Activated CD8-positive, alpha-beta T cell treated with anti-CD3 and anti-CD28 coated beads for 36 hours (primary cell): ENCODE results near the gene TMIE. TPM values are rescaled to one million over a fixed set of nuclear protein-coding genes. Genes with fewer than 3 reads are reported as not detected.

Source experiments
- ATAC-seq: fragments of 200-7000 bp; cut with Tn5 transposase; one replicate; pipeline ENCODE4 v1.10.0; 2021; ENCODE audit warnings: mild to moderate bottlenecking, moderate library complexity
- CTCF ChIA-PET: fragments of 350-600 bp; sonication (Branson Sonifier 250); formaldehyde crosslinking; loops from one replicate; lab custom pipeline; 2021; ENCODE audit warnings: antibody characterized with exemption; lab: Charles Lee
- POLR2A ChIA-PET: fragments of 350-600 bp; sonication (Branson Sonifier 250); formaldehyde crosslinking; loops from one replicate; lab custom pipeline; 2021; ENCODE audit warnings: antibody characterized with exemption; lab: Charles Lee
- DNase-seq: peaks from one replicate; pipeline ENCODE4 v3.0.0-alpha.2; 2020
- H3K27ac Mint-ChIP-seq: one replicate; pipeline ENCODE4 v1.8.0; 2021; ENCODE audit warnings: mild to moderate bottlenecking, mixed read lengths
- H3K27me3 Mint-ChIP-seq: one replicate; pipeline ENCODE4 v1.8.0; 2021; ENCODE audit warnings: mixed read lengths
- H3K36me3 Mint-ChIP-seq: one replicate; pipeline ENCODE4 v1.8.0; 2021; ENCODE audit warnings: low read depth, mixed read lengths
- H3K4me1 Mint-ChIP-seq: one replicate; pipeline ENCODE4 v1.8.0; 2021; ENCODE audit warnings: low read depth, mixed read lengths
- H3K4me3 Mint-ChIP-seq: one replicate; pipeline ENCODE4 v1.8.0; 2021; ENCODE audit warnings: mild to moderate bottlenecking, moderate library complexity, mixed read lengths
- H3K9me3 Mint-ChIP-seq: one replicate; pipeline ENCODE4 v1.8.0; 2021; ENCODE audit warnings: mixed read lengths
- CTCF ChIP-seq: fragments of 200-600 bp; IDR thresholded peaks from one replicate; pipeline ENCODE4 v1.8.0; 2022; ENCODE audit warnings: antibody characterized with exemption, mild to moderate bottlenecking
- intact Hi-C: fragments of 100-400 bp; cut with micrococcal nuclease; formaldehyde crosslinking; loops from one replicate; pipeline ENCODE4 v1.10.0; 2022
- total RNA-seq, 2 experiments: library from RNA; stranded (reverse); gene quantifications; one replicate each; pipeline ENCODE4 v1.2.3, GENCODE V29; 2021

Gene TMIE
- total RNA-seq, 2 experiments from 2014 or later, result 0.81 to 0.90 TPM

- TF ChIP-seq CTCF, result no peak
- ATAC-seq (no peak), DNase-seq (no peak)
- Mint-ChIP-seq H3K9me3 (no peaks in the 10 kb centered on the region), H3K4me1 (no peaks in the 10 kb centered on the region), H3K36me3 (no peaks in the 10 kb centered on the region), H3K4me3 (no peak overlapping the region), H3K27ac (no peak overlapping the region), H3K27me3 (no peaks in the 10 kb centered on the region)
- intact Hi-C loops, result no loop called here
- CTCF ChIA-PET, result interaction anchor here (0.9 kb wide), 1 partner anchor 46 kb away, joined by 3 read pairs; the partner anchor contains the start of gene PRSS50
- POLR2A ChIA-PET, result no interaction called here
Measured at GRCh38 chr3:46671541-46672348, 29.4 kb upstream of the TMIE start.

GRCh38 chr3:46672349-46672695 lies 28.9 kb upstream of the TMIE start:
- ChIA-PET CTCF (no interaction called here), POLR2A (no interaction called here)
- Mint-ChIP-seq H3K4me3 (no peak overlapping the region), H3K4me1 (no peaks in the 10 kb centered on the region), H3K36me3 (no peaks in the 10 kb centered on the region), H3K27ac (no peak overlapping the region), H3K9me3 (no peaks in the 10 kb centered on the region), H3K27me3 (no peaks in the 10 kb centered on the region)
- no peak for TF ChIP-seq CTCF
- no peak for ATAC-seq
- intact Hi-C loops, result no loop called here
- no peak for DNase-seq

- Mint-ChIP-seq H3K36me3 (no peaks in the 10 kb centered on the region), H3K4me1 (no peaks in the 10 kb centered on the region), H3K27me3 (no peaks in the 10 kb centered on the region), H3K9me3 (no peaks in the 10 kb centered on the region), H3K27ac (no peak overlapping the region), H3K4me3 (no peak overlapping the region)
- intact Hi-C loops, result no loop called here
- ATAC-seq, result no peak
- no peak for DNase-seq
- TF ChIP-seq CTCF, result no peak
- ChIA-PET POLR2A (interaction anchor here (0.5 kb wide), 1 partner anchor 23 kb away, joined by 3 read pairs; no protein-coding TSS in a partner anchor), CTCF (interaction anchor here (0.8 kb wide), 1 partner anchor 185 kb away, joined by 3 read pairs; no protein-coding TSS in a partner anchor)
Measured at GRCh38 chr3:46673151-46674030, 27.8 kb upstream of the TMIE start.

- no peak overlapping the region for H3K27ac Mint-ChIP-seq
- DNase-seq (no peak), ATAC-seq (no peak)
- no peak for TF ChIP-seq CTCF
- H3K4me1 Mint-ChIP-seq, result no peaks in the 10 kb centered on the region
- intact Hi-C loops, result no loop called here
- no peaks in the 10 kb centered on the region for H3K27me3 Mint-ChIP-seq
- H3K4me3 Mint-ChIP-seq, result no peak overlapping the region
- no peaks in the 10 kb centered on the region for H3K36me3 Mint-ChIP-seq
- H3K9me3 Mint-ChIP-seq, result no peaks in the 10 kb centered on the region
- ChIA-PET POLR2A (no interaction called here), CTCF (interaction anchor here (0.8 kb wide), 1 partner anchor 186 kb away, joined by 3 read pairs; no protein-coding TSS in a partner anchor)
Measured at GRCh38 chr3:46674031-46674845, 27.0 kb upstream of the TMIE start.
